Trophoblast cell (in vitro differentiated cells and primary cell): ENCODE measurements around the gene USP5.
"Not testable (repeated sequence)": the region's sequence is repeated elsewhere in the genome, so short reads cannot be mapped to it uniquely, and the experiment has no call there.

Experiments used
- DNase-seq, 2 donors: peaks; one replicate each; pipeline ENCODE4 v3.0.0-alpha.2; 2016
- H2AFZ ChIP-seq: 2 replicates; pipeline ENCODE4 v1.6.1; 2013; ENCODE audit warnings: low read length, moderate library complexity, mild to moderate bottlenecking; ENCODE audit not compliant: insufficient read depth, poor library complexity
- H2AK5ac ChIP-seq: 2 replicates; pipeline ENCODE4 v1.6.1; 2013; ENCODE audit warnings: mild to moderate bottlenecking, low read length
- H2BK120ac ChIP-seq: 2 replicates; pipeline ENCODE4 v1.6.1; 2013; ENCODE audit warnings: low read length, mild to moderate bottlenecking, moderate library complexity; ENCODE audit not compliant: insufficient read depth, poor library complexity
- H2BK12ac ChIP-seq: 2 replicates; pipeline ENCODE4 v1.6.1; 2013; ENCODE audit warnings: mild to moderate bottlenecking, low read length, moderate library complexity
- H2BK5ac ChIP-seq: 2 replicates; pipeline ENCODE4 v1.6.1; 2013; ENCODE audit warnings: low read length, low read depth, moderate library complexity, mild to moderate bottlenecking; ENCODE audit not compliant: poor library complexity
- H3K14ac ChIP-seq: 2 replicates; pipeline ENCODE4 v1.6.1; 2013; ENCODE audit warnings: mild to moderate bottlenecking, low read length
- H3K18ac ChIP-seq: 2 replicates; pipeline ENCODE4 v1.6.1; 2013; ENCODE audit warnings: mild to moderate bottlenecking, low read length
- H3K23ac ChIP-seq: 2 replicates; pipeline ENCODE4 v1.6.1; 2013; ENCODE audit warnings: low read length
- H3K27ac ChIP-seq: 2 replicates; pipeline ENCODE4 v1.5.1; 2013; ENCODE audit warnings: low read depth, mild to moderate bottlenecking, inconsistent platforms, low read length, moderate library complexity
- H3K27me3 ChIP-seq: 2 replicates; pipeline ENCODE4 v1.6.1; 2013; ENCODE audit warnings: inconsistent platforms, mild to moderate bottlenecking, low read length, moderate library complexity; ENCODE audit not compliant: insufficient read depth
- H3K36me3 ChIP-seq, 2 experiments: 1 replicate in 1 of 2; 2 replicates in 1 of 2; pipeline ENCODE4 v1.6.1; 2013; ENCODE audit warnings: low read length in 2 of 2, mild to moderate bottlenecking in 2 of 2, moderate library complexity in 1 of 2; ENCODE audit not compliant: insufficient read depth in 2 of 2, control insufficient read depth in 1 of 2
- H3K4ac ChIP-seq: 2 replicates; pipeline ENCODE4 v1.6.1; 2013; ENCODE audit warnings: low read depth, mild to moderate bottlenecking, low read length, moderate library complexity
- H3K4me1 ChIP-seq, 2 experiments: 1 replicate in 1 of 2; 2 replicates in 1 of 2; pipeline ENCODE4 v1.6.1; 2013; ENCODE audit warnings: low read length in 2 of 2, mild to moderate bottlenecking in 2 of 2, moderate library complexity in 1 of 2; ENCODE audit not compliant: insufficient read depth in 2 of 2, control insufficient read depth in 1 of 2
- H3K4me2 ChIP-seq: 2 replicates; pipeline ENCODE4 v1.6.1; 2013; ENCODE audit warnings: inconsistent platforms, mild to moderate bottlenecking, low read length, moderate library complexity
- H3K4me3 ChIP-seq: 2 replicates; pipeline ENCODE4 v1.5.1; 2013; ENCODE audit warnings: mild to moderate bottlenecking, low read depth, low read length, inconsistent platforms
- H3K79me1 ChIP-seq: one replicate; pipeline ENCODE4 v1.6.1; 2013; ENCODE audit warnings: low read length
- H3K79me2 ChIP-seq: 2 replicates; pipeline ENCODE4 v1.6.1; 2013; ENCODE audit warnings: low read length, mild to moderate bottlenecking; ENCODE audit not compliant: control insufficient read depth, insufficient read depth, poor library complexity
- H3K9ac ChIP-seq: 2 replicates; pipeline ENCODE4 v1.6.1; 2013; ENCODE audit warnings: mild to moderate bottlenecking, low read length
- H3K9me3 ChIP-seq: 2 replicates; pipeline ENCODE4 v1.6.1; 2013; ENCODE audit warnings: low read depth, mild to moderate bottlenecking, control low read depth, inconsistent platforms, low read length; ENCODE audit not compliant: insufficient read depth
- H4K12ac ChIP-seq: 2 replicates; pipeline ENCODE4 v1.6.1; 2013; ENCODE audit warnings: low read depth, mild to moderate bottlenecking, low read length, moderate library complexity
- H4K8ac ChIP-seq: 2 replicates; pipeline ENCODE4 v1.6.1; 2013; ENCODE audit warnings: low read depth, mild to moderate bottlenecking, low read length, moderate library complexity
- H4K91ac ChIP-seq: one replicate; pipeline ENCODE4 v1.6.1; 2013; ENCODE audit warnings: low read depth, mild to moderate bottlenecking, low read length, moderate library complexity
- WGBS: extraction: QIAGEN DNeasy Blood & Tissue Kit; methylation state at CpG from one replicate; pipeline ENCODE4 v1.1.7; 2013; ENCODE audit warnings: missing lambda C conversion rate; ENCODE audit not compliant: insufficient read length, insufficient coverage; ENCODE audit errors: extremely low coverage; 5-methylcytosine and 5-hydroxymethylcytosine counted together

USP5 gene

GRCh38 chr12:6891646-6892001 lies 39.7 kb downstream of the USP5 start:
- peak overlapping the region; percentile 93 for H2AFZ ChIP-seq
- peak overlapping the region; percentile 94 for H3K9ac ChIP-seq
- peak overlapping the region; percentile 52 for H2BK120ac ChIP-seq
- peak overlapping the region; percentile 85 for H4K91ac ChIP-seq
- peaks cover 2 to 3% of the 10 kb centered on the region in 2 experiments for H3K4me1 ChIP-seq
- peak overlapping the region; percentile 68 for H3K4ac ChIP-seq
- H3K79me1 ChIP-seq, result peaks cover 12% of the 10 kb centered on the region
- no peak overlapping the region for H4K12ac ChIP-seq
- no peak overlapping the region for H3K4me3 ChIP-seq
- H3K14ac ChIP-seq, result no peak overlapping the region
- peak overlapping the region; percentile 98 for H3K4me2 ChIP-seq
- no peak overlapping the region for H2BK5ac ChIP-seq
- peak overlapping the region; percentile 96 for H4K8ac ChIP-seq
- peak overlapping the region; percentile 50 for H2BK12ac ChIP-seq
- H3K27me3 ChIP-seq, result no peaks in the 10 kb centered on the region
- H3K36me3 ChIP-seq, result no peaks in the 10 kb centered on the region
- H3K23ac ChIP-seq, result no peak overlapping the region
- no CpG with 5 or more reads among the region's 5 CpGs for WGBS
- H3K27ac ChIP-seq, result peak overlapping the region; percentile 91
- H3K79me2 ChIP-seq, result no peaks in the 10 kb centered on the region
- H3K9me3 ChIP-seq, result no peaks in the 10 kb centered on the region
- no peak for DNase-seq
- no peak overlapping the region for H2AK5ac ChIP-seq
- peak overlapping the region; percentile 17 for H3K18ac ChIP-seq

- H4K8ac ChIP-seq, H2BK5ac ChIP-seq, H2BK12ac ChIP-seq, H3K4ac ChIP-seq, H4K91ac ChIP-seq, H3K4me3 ChIP-seq, H3K27me3 ChIP-seq, H2AK5ac ChIP-seq, H3K36me3 ChIP-seq, H3K4me1 ChIP-seq, H2AFZ ChIP-seq, H2BK120ac ChIP-seq, DNase-seq, H3K23ac ChIP-seq, H3K4me2 ChIP-seq, H3K27ac ChIP-seq, H3K9me3 ChIP-seq, H3K79me2 ChIP-seq, H3K14ac ChIP-seq, H3K18ac ChIP-seq, H4K12ac ChIP-seq, H3K9ac ChIP-seq: not testable (repeated sequence)
- no CpG with 5 or more reads among the region's 3 CpGs for WGBS
- H3K79me1 ChIP-seq, result peaks cover 12% of the 10 kb centered on the region
Observed at GRCh38 chr12:6892683-6893082, 40.7 kb downstream of the USP5 start.

GRCh38 chr12:6894321-6894720 lies 42.4 kb downstream of the USP5 start:
- no peak overlapping the region for H3K27ac ChIP-seq
- no peak overlapping the region for H3K9ac ChIP-seq
- H3K79me1 ChIP-seq, result peaks cover 12% of the 10 kb centered on the region
- WGBS, result no CpG with 5 or more reads among the region's 3 CpGs
- no peak overlapping the region for H3K18ac ChIP-seq
- no peaks in the 10 kb centered on the region for H3K9me3 ChIP-seq
- H3K79me2 ChIP-seq, result no peaks in the 10 kb centered on the region
- H2AK5ac ChIP-seq, result no peak overlapping the region
- H4K12ac ChIP-seq, result no peak overlapping the region
- no peak overlapping the region for H2AFZ ChIP-seq
- no peaks in the 10 kb centered on the region for H3K36me3 ChIP-seq
- no peak overlapping the region for H2BK5ac ChIP-seq
- H2BK120ac ChIP-seq, result no peak overlapping the region
- H3K23ac ChIP-seq, result no peak overlapping the region
- H3K14ac ChIP-seq, result no peak overlapping the region
- peaks cover 2 to 3% of the 10 kb centered on the region in 2 experiments for H3K4me1 ChIP-seq
- DNase-seq, result no peak
- H3K27me3 ChIP-seq, result no peaks in the 10 kb centered on the region
- no peak overlapping the region for H4K91ac ChIP-seq
- no peak overlapping the region for H3K4me2 ChIP-seq
- H2BK12ac ChIP-seq, result no peak overlapping the region
- H4K8ac ChIP-seq, result no peak overlapping the region
- no peak overlapping the region for H3K4me3 ChIP-seq
- no peak overlapping the region for H3K4ac ChIP-seq

- WGBS, result no CpG with 5 or more reads among the region's 6 CpGs
- Histone ChIP-seq H3K23ac (no peak overlapping the region), H3K4ac (no peak overlapping the region), H2BK120ac (no peak overlapping the region), H4K91ac (no peak overlapping the region), H3K27ac (no peak overlapping the region), H4K8ac (no peak overlapping the region), H3K14ac (no peak overlapping the region), H3K79me2 (no peaks in the 10 kb centered on the region), H3K4me3 (no peak overlapping the region), H2AK5ac (no peak overlapping the region), H3K18ac (no peak overlapping the region), H4K12ac (no peak overlapping the region), H2BK5ac (no peak overlapping the region), H3K27me3 (no peaks in the 10 kb centered on the region), H2BK12ac (no peak overlapping the region), H3K4me2 (no peak overlapping the region), H3K9ac (no peak overlapping the region), H3K36me3 (no peaks in the 10 kb centered on the region), H3K79me1 (no peaks in the 10 kb centered on the region), H3K9me3 (no peaks in the 10 kb centered on the region), H3K4me1 (no peaks in the 10 kb centered on the region), H2AFZ (no peak overlapping the region)
- no peak for DNase-seq
Observed at GRCh38 chr12:6896846-6897435, 45.0 kb downstream of the USP5 start.
